ENCODE measurements around the gene ARID3B.

GRCh38 chr15:74616996-74617395 lies 76.0 kb downstream of the ARID3B start:
- no peak for TF ChIP-seq EZH2 (IDR thresholded peaks at IDR 0.05; ENCODE audit: borderline replicate concordance)
- TF ChIP-seq CTCF (IDR thresholded peaks at IDR 0.05; ENCODE audit: poor library complexity) = no peak
